Left hindlimb (tissue), 1 donor: ENCODE measurements around the gene PIP.
A peak's percentile ranks its signal among the peaks of the same experiment; 100 is the strongest.
"Not testable (repeated sequence)": the region's sequence is repeated elsewhere in the genome, so short reads cannot be mapped to it uniquely, and the experiment has no call there.

Experiments
- DNase-seq: peaks from one replicate; pipeline ENCODE4 v3.0.0-alpha.2; 2018

The PIP gene, protein sequence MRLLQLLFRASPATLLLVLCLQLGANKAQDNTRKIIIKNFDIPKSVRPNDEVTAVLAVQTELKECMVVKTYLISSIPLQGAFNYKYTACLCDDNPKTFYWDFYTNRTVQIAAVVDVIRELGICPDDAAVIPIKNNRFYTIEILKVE

DNA sequence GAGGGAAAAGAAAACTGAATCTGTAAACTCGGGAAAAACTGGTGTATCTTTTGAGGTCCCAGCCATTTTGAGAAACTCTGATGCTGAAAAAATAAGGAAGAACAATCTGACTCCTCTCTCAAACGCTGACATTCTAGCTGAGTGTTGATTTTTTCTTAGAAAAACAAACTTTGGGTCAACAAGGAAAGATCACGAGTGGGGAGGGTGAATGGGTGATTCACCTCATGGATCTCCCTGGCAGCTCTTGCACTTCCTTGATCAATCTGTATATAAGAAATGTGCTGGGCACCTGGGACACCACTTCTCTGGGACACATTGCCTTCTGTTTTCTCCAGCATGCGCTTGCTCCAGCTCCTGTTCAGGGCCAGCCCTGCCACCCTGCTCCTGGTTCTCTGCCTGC lies at the start of gene PIP:
TSS of gene PIP (plus strand) at position 297 of the 400 bp plus-strand sequence. CDS start at position 337, 40 bp downstream.
- DNase-seq: no peak

DNA sequence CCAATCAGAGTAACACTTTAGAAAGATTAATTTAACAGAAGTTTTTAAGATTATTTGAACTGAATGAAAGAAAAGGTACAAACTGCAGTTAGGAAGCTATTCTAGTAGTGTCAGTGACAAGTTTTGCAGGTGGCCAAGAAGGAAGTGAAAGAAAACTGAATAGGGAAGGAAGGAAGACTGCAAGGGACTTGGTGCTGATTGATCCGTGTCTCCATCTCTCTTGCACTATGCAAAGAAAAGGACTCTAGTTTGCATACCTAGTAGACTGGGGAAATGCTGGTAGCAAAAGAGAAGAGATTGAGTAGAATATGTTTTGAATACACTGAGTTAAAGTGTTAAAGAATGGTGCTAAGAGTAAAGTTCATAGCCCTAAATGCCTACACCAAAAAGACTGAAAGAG lies 46.8 kb upstream of the PIP start:
- DNase-seq: no peak

DNA sequence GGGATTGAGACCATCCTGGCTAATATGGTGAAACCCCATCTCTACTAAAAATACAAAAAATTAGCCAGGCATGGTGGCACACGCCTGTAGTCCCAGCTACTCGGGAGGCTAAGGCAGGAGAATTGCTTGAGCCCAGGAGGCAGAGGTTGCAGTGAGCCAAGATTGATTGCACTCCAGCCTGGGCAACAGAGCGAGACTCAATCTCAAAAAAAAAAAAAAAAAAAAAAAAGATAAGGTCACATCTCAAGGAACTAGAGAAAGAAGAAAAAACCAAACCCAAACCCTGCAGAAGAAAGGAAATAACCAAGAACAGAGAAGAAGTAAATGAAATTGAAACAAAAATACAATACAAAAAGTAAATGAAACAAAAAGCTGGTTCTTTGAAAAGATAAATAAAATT lies 46.3 kb upstream of the PIP start:
- not testable (repeated sequence) for DNase-seq

DNA sequence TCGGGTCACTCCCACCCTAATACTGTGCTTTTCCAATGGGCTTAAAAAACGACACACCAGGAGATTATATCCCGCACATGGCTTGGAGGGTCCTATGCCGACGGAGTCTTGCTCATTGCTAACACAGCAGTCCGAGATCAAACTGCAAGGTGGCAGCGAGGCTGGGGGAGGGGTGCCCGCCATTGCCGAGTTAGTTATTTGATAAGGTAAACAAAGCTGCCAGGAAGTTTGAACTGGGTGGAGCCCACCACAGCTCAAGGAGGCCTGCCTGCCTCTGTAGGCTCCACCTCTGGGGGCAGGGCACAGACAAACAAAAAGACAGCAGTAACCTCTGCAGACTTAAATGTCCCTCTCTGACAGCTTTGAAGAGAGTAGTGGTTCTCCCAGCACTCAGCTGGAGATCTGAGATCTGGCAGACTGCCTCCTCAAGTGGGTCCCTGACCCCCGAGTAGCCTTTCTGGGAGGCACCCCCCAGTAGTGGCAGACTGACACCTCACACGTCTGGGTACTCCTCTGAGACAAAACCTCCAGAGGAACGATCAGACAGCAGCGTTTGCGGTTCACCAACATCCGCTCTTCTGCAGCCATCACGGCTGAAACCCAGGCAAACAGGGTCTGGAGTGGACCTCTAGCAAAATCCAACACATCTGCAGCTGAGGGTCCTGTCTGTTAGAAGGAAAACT lies 43.2 kb upstream of the PIP start:
- DNase-seq: not testable (repeated sequence)

DNA sequence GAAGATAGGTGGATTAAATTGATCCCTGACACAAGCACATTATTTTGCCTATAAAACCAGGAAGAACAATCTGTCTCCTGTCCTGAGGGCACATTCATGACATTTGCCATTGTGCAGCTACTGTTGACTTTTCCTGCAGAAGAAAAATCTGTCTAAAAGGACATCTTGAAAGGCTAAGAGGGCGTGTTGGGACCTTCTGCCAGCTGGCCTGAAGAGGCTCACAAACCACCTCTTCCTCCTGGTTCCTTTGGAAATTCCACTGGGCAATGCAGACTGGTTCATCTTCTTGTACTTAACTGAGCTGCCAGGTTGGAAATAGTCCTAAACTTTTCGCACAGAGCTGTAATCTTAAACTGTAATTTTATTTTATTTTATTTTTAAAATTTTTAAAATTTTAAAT lies 35.7 kb upstream of the PIP start:
- DNase-seq: no peak

DNA sequence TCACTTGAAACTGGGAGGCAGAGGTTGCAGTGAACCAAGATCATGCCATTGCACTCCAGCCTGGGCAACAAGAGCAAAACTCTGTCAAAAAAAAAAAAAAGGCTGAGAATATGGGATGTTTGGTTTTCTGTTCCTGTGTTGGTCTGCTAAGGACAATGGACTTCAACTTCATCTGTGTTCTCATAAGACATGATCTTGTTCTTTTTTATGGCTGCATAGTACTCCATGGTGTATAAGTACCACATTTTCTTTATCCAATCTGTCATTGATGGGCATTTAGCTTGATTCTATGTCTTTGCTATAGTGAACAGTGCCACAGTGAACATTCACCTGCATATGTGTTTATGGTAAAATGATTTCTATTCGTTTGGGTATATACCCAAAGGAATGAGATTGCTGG lies 32.3 kb upstream of the PIP start:
- DNase-seq: not testable (repeated sequence)

DNA sequence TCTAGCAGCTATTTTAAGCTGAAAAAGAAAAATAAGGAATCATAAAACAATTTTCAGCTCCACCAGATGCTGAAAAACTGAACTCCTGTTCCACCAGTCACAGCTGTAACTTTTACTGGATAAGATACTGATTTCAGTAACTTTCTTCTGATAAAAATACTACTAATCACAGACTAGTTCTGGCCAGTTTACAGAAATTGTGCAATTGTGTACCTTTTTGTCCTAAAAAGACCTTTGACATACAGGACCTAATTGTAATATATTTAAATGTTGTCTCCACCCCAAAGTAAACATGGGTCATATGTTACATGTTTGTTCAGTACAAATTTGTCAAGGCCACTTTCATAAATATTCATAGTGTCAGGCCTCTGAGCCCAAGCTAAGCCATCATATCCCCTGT lies 27.1 kb upstream of the PIP start:
- no peak for DNase-seq

DNA sequence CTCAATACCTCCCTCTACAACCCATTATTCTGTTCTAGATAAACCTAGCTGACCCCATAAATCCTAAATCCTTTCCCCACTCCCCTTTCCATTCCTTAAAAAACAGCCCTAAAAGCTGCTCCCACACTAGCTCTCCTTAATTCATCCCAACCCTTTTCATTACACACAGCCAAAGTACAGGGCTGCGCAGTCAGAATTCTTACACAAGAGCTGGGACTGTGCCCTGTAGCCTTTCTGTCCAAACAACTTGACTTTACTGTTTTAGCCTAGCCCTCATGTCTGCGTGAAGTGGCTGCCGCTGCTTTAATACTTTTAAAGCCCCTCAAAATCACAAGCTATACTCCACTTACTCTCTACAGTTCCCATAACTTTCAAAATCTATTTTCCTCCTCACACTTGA lies 23.9 kb upstream of the PIP start:
- not testable (repeated sequence) for DNase-seq

DNA sequence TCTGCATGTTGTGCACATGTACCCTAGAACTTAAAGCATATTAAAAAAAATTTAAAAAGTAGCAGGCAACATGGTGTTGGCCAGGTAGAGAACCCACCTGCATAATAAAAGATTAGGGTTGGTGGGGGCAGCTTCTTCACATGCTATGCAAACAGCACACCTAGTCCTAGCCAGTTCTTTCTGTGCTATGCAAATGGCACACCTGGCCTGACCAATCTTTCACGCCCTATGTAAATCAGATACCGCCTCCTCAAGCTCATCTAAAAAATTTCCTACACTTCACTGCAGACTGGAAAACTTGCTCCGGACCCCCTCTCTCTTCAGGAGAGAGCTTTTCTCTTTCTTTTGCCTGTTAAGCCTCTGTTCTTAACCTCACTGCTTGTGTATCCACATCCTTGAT lies 14.5 kb upstream of the PIP start:
- DNase-seq: no peak

DNA sequence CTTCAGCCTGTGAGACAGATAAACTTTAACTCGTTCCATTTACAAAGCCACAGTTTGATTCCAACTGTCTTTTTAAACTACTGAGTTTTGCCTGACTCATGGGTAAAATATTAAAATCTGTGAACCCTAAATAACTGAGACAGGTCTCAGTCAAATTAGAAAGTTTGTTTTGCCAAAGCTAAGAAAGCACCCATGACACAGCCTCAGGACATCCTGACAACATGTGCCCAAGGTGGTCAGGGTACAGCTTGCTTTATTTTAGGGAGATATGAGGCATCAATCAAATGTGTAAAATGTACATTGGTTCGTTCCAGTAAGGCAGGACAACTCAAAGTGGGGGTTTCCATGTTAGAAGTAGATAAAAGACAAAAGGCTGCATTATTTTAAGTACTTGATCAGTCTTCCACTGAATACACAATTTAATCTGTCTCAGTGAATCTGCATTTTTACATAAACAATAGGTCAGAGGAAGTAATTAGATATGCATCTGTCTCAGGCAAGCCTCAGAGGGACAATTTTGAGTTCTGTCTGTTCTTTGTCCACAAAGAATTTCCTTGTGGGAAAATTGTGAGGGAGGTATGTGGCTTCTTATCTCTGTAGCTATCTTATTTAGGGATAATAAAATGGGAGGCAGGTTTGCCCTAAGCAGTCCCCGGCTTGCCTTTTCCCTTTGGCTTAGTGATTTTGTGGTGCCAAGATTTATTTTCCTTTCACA lies 11.0 kb upstream of the PIP start:
- DNase-seq: no peak

DNA sequence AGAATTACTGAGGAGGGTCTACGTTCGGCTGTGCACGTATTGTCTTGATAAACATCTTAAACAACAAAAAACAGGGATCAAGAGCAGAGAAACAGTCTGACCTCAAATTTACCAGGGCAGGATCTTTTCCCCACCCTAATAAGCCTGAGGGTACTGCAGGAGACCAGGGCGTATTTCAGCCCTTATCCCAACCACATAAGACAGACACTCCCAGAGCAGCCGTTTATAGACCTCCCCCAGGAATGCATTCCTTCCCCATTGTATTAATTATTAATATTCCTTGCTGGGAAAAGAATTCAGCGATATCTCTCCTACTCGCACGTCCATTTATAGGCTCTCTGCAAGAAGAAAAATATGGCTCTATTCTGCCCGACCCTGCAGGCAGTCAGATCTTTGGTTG lies 8.6 kb upstream of the PIP start:
- not testable (repeated sequence) for DNase-seq

DNA sequence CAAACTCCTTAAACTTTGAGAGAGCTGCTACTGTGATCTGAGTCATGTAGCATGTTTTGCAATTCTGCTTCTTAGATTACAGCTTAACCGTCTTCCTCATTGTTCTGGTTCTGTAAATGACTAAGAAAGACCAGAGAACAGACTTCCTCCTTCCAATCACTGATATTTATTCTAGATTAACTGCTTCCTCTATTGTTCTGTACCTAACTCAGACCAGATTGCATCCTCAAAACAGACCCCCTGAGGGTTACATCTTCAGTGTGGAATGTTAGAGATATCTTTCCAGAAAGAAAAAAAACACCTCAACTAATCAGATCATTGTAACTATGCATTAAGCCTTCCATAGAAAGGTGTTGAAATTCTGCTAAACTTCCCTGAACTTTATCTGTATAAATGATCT lies 5.7 kb upstream of the PIP start:
- no peak for DNase-seq

DNA sequence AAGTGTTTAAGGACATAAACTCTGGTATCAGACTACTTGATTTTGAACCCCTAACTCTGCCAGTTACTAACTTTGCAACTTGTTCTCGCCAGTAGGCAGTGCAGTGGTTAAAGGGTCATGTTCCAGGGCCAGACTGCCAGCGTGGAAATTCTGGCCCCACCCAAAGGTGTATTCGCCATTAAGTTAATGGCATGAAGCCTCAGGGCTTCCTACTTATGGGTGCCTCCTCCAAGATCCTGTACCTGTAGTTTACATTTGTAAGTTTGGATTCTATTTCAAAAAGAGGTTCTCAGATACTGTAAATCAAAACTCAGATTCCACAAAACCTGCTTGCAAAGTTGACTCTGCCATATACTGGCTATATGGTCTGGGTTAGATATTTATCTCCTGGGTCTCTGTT lies 2.8 kb upstream of the PIP start:
- no peak for DNase-seq

DNA sequence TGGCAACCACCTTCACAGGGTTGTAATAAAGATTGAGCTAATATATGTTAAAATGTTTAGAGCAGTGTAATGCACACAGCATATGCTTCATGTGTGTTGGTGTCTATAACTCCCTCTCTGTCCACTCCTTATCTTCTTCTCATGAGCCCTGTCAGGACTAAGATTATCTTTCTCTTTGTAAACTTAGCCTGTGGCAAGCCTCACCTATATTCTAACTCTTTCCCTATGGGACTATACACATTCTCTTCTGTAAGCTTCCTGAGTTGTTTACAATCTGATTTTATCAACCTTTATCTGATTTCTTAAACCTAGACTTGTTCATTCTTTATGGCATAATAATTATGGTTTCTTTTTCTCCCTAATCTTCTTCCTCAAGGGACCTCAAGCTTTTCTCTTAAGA lies 2.4 kb upstream of the PIP start:
- DNase-seq: no peak

DNA sequence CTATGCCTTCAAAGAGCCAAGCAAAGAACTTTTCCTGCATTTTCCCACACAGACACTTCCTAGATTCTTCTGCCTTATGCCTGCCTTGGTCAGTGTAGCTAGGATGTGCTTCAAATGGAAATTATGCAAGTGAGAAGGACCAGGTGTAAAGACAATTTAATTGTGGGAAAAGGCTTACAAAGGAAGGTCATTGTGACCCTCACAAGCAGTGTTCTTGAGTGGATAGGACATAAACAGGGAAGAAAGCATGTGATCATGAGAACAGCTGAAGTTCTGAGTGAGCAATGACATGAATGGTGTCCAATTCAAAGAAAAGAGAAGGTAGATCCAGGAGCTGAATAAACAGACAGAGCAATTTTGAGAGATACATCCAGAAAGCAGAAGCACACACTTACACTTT lies 1.3 kb upstream of the PIP start:
- DNase-seq: no peak

DNA sequence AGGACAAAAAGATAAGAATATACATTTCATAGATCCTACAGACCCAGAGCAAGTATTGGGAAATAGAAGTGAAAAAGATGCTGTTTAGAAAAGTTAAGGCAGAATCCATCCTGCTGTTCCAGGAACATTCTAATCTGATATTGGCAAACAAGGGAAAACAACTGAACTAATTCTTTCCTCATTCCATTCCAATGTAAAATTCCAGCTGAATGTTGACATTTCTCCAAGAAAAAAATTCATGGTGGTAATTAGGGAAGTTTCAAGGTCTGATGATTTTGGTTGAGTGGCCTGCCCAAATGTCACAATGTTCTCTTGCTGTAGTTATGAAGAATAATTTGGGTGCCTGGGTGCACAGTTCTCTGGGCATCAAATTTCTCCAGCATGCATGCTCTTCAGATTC lies 15.2 kb downstream of the PIP start:
- no peak for DNase-seq

DNA sequence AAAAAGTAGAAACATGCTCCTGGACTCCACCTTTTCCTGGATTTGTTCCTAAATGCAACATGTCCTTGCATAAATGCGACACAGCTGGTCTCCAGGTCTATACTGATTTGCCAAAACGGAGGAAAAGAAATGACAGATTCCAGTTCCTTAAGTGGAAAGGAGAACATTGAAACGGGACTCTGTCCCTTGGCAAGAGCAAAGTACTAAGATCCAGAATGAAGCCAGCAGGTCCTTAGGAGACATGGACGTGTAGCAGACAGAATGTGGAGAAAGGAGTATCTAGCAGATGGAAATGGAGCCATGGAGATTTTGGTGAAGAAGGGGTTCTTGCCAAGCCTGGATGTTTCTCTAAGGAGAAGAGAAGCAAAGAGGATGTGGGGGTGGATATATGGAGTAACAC lies 16.2 kb downstream of the PIP start:
- no peak for DNase-seq

DNA sequence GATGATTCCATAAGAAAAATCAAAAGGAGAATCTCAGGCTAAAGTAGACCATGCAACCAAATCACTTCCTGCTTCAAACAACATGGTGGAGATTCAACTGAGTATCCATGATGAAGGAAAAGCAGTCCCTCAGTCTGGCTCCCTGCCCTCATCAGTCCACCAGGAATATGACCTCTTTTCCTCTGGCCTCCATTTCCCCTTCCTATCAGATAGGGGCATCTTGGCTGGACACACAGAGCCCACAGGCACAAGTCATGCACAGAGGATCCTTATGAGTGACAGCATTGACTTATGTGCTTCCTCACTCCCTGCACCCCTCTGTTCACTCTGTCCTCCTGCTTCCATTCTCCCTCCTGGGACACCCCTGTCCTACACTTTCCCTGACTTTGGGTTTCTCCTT lies 16.8 kb downstream of the PIP start:
- DNase-seq: no peak

DNA sequence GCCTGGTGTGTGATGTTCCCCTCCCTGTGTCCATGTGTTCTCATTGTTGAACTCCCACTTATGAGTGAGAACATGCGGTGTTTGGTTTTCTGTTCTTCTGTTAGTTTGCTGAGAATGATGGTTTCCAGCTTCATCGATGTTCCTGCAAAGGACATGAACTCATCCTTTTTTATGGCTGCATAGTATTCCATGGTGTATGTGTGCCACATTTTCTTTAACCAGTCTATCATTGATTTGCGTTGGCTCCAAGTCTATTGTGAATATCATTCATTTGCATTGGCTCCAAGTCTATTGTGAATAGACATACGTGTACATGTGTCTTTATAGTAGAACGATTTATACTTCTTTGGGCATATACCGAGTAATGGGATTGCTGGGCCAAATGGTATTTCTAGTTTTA lies 18.8 kb downstream of the PIP start:
- DNase-seq: not testable (repeated sequence)

DNA sequence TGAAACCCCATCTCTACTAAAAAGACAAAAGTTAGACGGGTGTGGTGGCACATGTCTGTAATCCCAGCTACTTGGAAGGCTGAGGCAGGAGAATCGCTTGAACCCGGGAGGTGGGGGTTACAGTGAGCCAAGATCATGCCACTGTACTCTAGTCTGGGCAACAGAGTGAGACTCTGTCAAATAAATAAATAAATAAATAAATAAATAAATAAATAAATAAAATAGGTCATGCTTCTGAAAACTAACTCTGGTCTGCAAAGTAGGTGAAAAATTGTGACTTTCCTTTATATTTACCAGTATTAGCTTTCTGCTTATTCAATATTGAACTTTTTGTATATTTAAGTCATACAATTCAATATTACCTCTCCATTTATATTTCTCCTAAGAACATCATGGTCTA lies 26.7 kb downstream of the PIP start:
- DNase-seq: not testable (repeated sequence)

DNA sequence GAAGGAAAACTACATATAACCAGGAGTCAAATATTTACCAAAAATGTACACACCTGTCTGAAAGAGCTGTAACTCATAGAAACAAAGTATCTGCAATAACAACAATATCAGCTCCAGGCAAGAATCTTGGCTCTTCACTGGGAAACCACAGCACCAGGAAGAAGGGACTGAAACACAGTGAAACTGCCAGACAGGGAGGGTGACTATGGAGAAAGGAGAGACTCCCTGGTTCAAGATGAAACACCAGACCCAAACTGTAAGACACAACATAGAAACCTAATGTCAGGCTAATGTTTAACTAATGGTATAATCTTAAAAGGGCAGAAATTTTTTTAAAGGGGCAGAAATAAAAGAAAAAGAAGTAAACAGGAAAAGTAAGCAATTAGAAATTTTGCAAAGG lies 39.8 kb downstream of the PIP start:
- DNase-seq: no peak

DNA sequence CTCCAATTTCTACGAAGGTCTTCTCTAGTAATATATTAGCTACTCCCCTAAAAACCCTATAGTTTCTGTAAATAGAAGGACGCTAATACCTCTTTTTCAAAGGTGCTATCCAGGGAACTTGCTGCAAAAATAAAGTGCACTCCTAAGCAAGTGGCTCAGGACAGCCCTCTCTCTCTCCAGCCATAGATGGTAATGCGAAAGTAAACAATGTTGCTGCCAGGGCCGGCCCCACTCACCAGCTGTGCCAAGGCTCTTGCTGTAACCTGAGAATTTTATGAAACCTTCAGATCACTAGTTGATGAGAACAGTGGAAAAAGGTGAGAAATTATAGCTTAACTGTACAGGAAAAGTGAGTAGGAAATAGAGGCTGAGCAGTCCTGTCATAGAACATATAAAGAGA lies 40.5 kb downstream of the PIP start:
- DNase-seq: peak; percentile 36

DNA sequence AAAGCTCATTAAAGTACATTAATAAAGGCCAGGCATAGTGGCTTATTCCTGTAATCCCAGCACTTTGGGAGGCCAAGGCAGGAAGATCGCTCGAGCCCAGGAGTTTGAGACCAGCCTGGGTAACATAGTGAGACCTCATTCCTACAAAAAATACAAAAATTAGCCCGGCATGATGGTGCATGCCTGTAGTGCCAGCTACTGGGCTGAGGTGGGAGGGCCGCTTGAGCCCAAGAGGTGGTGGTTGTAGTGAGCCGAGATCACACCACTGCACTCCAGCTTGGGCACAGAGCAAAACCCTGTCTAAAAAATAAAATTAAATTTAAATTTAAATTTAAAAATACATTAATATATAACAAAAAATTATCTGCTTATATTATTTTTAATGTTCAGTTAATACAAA lies 44.3 kb downstream of the PIP start:
- DNase-seq: no peak

DNA sequence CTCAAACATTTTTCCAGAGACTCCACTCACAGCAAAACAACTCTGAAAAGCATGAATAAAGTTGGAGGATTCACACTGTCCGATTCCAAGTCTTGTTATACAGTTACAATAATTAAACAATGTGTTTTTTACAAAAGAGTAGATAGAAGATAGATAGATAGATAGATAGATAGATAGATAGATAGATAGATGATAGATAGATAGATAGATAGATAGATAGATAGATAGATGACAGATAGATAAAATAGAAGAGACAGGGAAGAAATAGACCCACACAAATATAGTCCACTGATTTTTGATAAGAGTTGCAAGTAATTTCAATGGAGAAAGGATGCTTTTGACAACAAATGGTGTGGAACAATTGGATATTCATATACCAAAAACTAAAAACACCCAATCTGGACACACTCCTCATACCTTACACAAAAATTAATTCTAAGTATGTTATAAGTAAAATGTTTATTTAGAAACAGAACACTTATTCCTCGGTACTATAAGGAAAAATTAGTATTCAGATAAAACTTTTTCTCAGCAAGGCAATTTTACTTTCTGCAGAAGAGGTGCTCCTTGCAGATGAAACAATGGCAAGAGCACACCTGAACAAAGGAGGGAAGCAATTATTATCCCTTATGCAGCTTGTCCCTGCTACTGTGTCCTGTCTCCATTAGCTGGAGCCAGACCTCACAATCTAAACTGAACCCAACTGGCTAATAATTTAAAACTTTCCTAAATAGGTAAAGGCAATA lies 45.7 kb downstream of the PIP start:
- no peak for DNase-seq
